HEK293 (cell line): ENCODE results near the gene DNAH9.

Experiments
- CTCF ChIA-PET: fragments of 350-600 bp; formaldehyde crosslinking; extraction: SDS; loops from one replicate; lab custom pipeline; 2021; ENCODE audit warnings: antibody characterized with exemption; lab: Yijun Ruan, JAX
- POLR2A ChIA-PET: fragments of 300-600 bp; formaldehyde crosslinking; extraction: SDS; loops from one replicate; lab custom pipeline; 2020; ENCODE audit warnings: antibody characterized with exemption, inconsistent platforms; lab: Yijun Ruan, JAX
- H3K27ac ChIP-seq: fragments of 200-500 bp; sonication (Bioruptor generic); 2 replicates; pipeline ENCODE4 v1.5.1; 2014; ENCODE audit warnings: low read depth, low read length, control low read depth, inconsistent platforms; ENCODE audit errors: extremely low read depth
- H3K36me3 ChIP-seq, 2 experiments: fragments of 200-500 bp in 1 of 2; sonication (Bioruptor generic) in 1 of 2; 1 replicate in 1 of 2; 2 replicates in 1 of 2; pipeline ENCODE4 v1.5.1; 2014 to 2017; ENCODE audit warnings: inconsistent platforms in 2 of 2, low read length in 2 of 2; ENCODE audit not compliant: control insufficient read depth in 2 of 2, insufficient read depth in 1 of 2
- H3K4me1 ChIP-seq: fragments of 200-500 bp; sonication (Bioruptor generic); 2 replicates; pipeline ENCODE4 v1.5.1; 2014; ENCODE audit warnings: mild to moderate bottlenecking, low read length, inconsistent platforms; ENCODE audit not compliant: control insufficient read depth, insufficient read depth
- H3K4me3 ChIP-seq: 2 replicates; pipeline ENCODE4 v1.5.1; 2011; ENCODE audit warnings: low read depth, mild to moderate bottlenecking, control low read depth, low read length, moderate library complexity
- H3K9me3 ChIP-seq: fragments of 200-500 bp; sonication (Bioruptor generic); 2 replicates; pipeline ENCODE4 v1.5.1; 2014; ENCODE audit warnings: low read depth, low read length, inconsistent platforms; ENCODE audit not compliant: control insufficient read depth, insufficient read depth
- BCL11A ChIP-seq: fragments of 450-650 bp; formaldehyde crosslinking; IDR thresholded peaks from 2 replicates; pipeline ENCODE4 v1.5.1; 2016; ENCODE audit warnings: low read depth, missing biosample characterization, missing genetic modification characterization
- KLF10 ChIP-seq: fragments of 450-650 bp; IDR thresholded peaks from 2 replicates; pipeline ENCODE4 v1.5.1; 2018; ENCODE audit warnings: missing biosample characterization, mild to moderate bottlenecking, missing genetic modification characterization
- KLF7 ChIP-seq: fragments of 450-650 bp; formaldehyde crosslinking; IDR thresholded peaks from 2 replicates; pipeline ENCODE4 v1.5.1; 2016; ENCODE audit warnings: missing biosample characterization, missing genetic modification characterization, borderline replicate concordance
- MEIS1 ChIP-seq: sonication (generic); formaldehyde crosslinking; IDR thresholded peaks from 2 replicates; pipeline ENCODE4 v1.8.1; 2022; ENCODE audit warnings: missing genetic modification reagents, mild to moderate bottlenecking, borderline replicate concordance
- OSR2 ChIP-seq: fragments of 450-650 bp; formaldehyde crosslinking; IDR thresholded peaks from 2 replicates; pipeline ENCODE4 v1.5.1; 2016; ENCODE audit warnings: missing biosample characterization, missing genetic modification characterization
- SALL2 ChIP-seq: fragments of 450-650 bp; formaldehyde crosslinking; IDR thresholded peaks from 2 replicates; pipeline ENCODE4 v1.5.0; 2017; ENCODE audit warnings: missing biosample characterization, mild to moderate bottlenecking, missing genetic modification characterization, borderline replicate concordance
- SCRT1 ChIP-seq: fragments of 450-650 bp; formaldehyde crosslinking; IDR thresholded peaks from 2 replicates; pipeline ENCODE4 v1.5.1; 2016; ENCODE audit warnings: missing biosample characterization, missing genetic modification characterization, borderline replicate concordance
- SCRT2 ChIP-seq: fragments of 450-650 bp; formaldehyde crosslinking; IDR thresholded peaks from 2 replicates; pipeline ENCODE4 v1.5.1; 2016; ENCODE audit warnings: missing biosample characterization, missing genetic modification characterization
- ZNF138 ChIP-seq: fragments of 450-650 bp; formaldehyde crosslinking; IDR thresholded peaks from 2 replicates; pipeline ENCODE4 v1.5.1; 2016; ENCODE audit warnings: missing biosample characterization, missing genetic modification characterization, borderline replicate concordance
- ZNF23 ChIP-seq: fragments of 450-650 bp; formaldehyde crosslinking; IDR thresholded peaks from 2 replicates; pipeline ENCODE4 v1.5.1; 2016; ENCODE audit warnings: missing biosample characterization, missing genetic modification characterization, borderline replicate concordance
- ZNF24 ChIP-seq: fragments of 450-650 bp; formaldehyde crosslinking; IDR thresholded peaks from 2 replicates; pipeline ENCODE4 v1.5.1; 2016; ENCODE audit warnings: missing biosample characterization, missing genetic modification characterization
- ZNF302 ChIP-seq: fragments of 450-650 bp; formaldehyde crosslinking; IDR thresholded peaks from 2 replicates; pipeline ENCODE4 v1.5.1; 2016; ENCODE audit warnings: missing biosample characterization, missing genetic modification characterization, low read depth
- ZNF366 ChIP-seq: fragments of 450-650 bp; formaldehyde crosslinking; conservative IDR thresholded peaks from 2 replicates; pipeline ENCODE4 v1.5.1; 2016; ENCODE audit warnings: missing biosample characterization, missing genetic modification characterization
- ZNF391 ChIP-seq: fragments of 450-650 bp; formaldehyde crosslinking; IDR thresholded peaks from 2 replicates; pipeline ENCODE4 v1.5.1; 2016; ENCODE audit warnings: low read depth, missing biosample characterization, missing genetic modification characterization, borderline replicate concordance
- ZNF521 ChIP-seq: fragments of 450-650 bp; formaldehyde crosslinking; IDR thresholded peaks from 2 replicates; pipeline ENCODE4 v1.5.1; 2017; ENCODE audit warnings: missing biosample characterization, mild to moderate bottlenecking, missing genetic modification characterization
- ZNF530 ChIP-seq: fragments of 450-650 bp; formaldehyde crosslinking; IDR thresholded peaks from 2 replicates; pipeline ENCODE4 v1.5.1; 2016; ENCODE audit warnings: low read depth, missing biosample characterization, missing genetic modification characterization
- ZNF654 ChIP-seq: fragments of 450-650 bp; formaldehyde crosslinking; IDR thresholded peaks from 2 replicates; pipeline ENCODE4 v1.5.1; 2016; ENCODE audit warnings: low read depth, missing biosample characterization, missing genetic modification characterization
- ZNF830 ChIP-seq: fragments of 450-650 bp; IDR thresholded peaks from 2 replicates; pipeline ENCODE4 v1.5.0; 2018; ENCODE audit warnings: missing biosample characterization, missing genetic modification characterization, low read depth, mild to moderate bottlenecking, moderate library complexity
- TF ChIP-seq, protein P1 (sequence below): fragments of 450-650 bp; formaldehyde crosslinking; IDR thresholded peaks from 2 replicates; pipeline ENCODE4 v1.5.1; 2016; ENCODE audit warnings: missing biosample characterization, missing genetic modification characterization
- TF ChIP-seq, protein P2 (sequence below): fragments of 450-650 bp; formaldehyde crosslinking; IDR thresholded peaks from 2 replicates; pipeline ENCODE4 v1.5.1; 2016; ENCODE audit warnings: missing biosample characterization, missing genetic modification characterization
- TF ChIP-seq, protein P3 (sequence below): fragments of 450-650 bp; formaldehyde crosslinking; IDR thresholded peaks from 2 replicates; pipeline ENCODE4 v1.5.1; 2017; ENCODE audit warnings: missing biosample characterization, mild to moderate bottlenecking, missing genetic modification characterization, moderate library complexity
- TF ChIP-seq, protein P4 (sequence below): fragments of 450-650 bp; formaldehyde crosslinking; IDR thresholded peaks from 2 replicates; pipeline ENCODE4 v1.5.1; 2016; ENCODE audit warnings: missing biosample characterization, missing genetic modification characterization
- TF ChIP-seq, protein P5 (sequence below): fragments of 450-650 bp; formaldehyde crosslinking; IDR thresholded peaks from 2 replicates; pipeline ENCODE4 v1.5.0; 2017; ENCODE audit warnings: missing biosample characterization, missing genetic modification characterization, borderline replicate concordance
- TF ChIP-seq, protein P6 (sequence below): sonication (generic); formaldehyde crosslinking; IDR thresholded peaks from 2 replicates; pipeline ENCODE4 v1.8.1; 2022; ENCODE audit warnings: mild to moderate bottlenecking, moderate library complexity, missing genetic modification reagents

Gene DNAH9

DNA sequence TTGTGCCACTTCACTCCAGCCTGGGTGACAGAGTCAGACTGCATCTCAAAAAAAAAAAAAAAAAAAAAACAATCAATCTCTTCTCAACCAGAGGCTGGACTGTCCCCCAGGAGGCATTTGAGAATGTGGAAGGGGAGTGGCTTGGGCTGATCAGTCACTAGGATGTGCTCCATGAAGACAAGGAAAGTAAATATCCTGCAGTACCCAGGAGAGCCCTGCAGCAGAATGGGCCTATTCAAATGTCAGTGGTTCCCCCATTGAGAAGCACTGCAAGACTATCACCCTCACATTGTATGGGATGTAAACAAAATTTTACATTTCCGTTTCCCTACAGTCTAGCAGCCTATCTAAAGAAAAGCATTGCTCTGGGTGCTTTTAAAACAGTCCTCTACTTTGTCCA, 70.3 kb downstream of the DNAH9 start (continued):
- TF ChIP-seq, protein P1, sequence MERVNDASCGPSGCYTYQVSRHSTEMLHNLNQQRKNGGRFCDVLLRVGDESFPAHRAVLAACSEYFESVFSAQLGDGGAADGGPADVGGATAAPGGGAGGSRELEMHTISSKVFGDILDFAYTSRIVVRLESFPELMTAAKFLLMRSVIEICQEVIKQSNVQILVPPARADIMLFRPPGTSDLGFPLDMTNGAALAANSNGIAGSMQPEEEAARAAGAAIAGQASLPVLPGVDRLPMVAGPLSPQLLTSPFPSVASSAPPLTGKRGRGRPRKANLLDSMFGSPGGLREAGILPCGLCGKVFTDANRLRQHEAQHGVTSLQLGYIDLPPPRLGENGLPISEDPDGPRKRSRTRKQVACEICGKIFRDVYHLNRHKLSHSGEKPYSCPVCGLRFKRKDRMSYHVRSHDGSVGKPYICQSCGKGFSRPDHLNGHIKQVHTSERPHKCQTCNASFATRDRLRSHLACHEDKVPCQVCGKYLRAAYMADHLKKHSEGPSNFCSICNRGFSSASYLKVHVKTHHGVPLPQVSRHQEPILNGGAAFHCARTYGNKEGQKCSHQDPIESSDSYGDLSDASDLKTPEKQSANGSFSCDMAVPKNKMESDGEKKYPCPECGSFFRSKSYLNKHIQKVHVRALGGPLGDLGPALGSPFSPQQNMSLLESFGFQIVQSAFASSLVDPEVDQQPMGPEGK = no peak
- no peak for TF ChIP-seq SCRT1 (tag by site-specific recombination)
- no peak for TF ChIP-seq KLF10
- TF ChIP-seq MEIS1 = no peak
- TF ChIP-seq ZNF654 (tag by site-specific recombination) = no peak

DNA sequence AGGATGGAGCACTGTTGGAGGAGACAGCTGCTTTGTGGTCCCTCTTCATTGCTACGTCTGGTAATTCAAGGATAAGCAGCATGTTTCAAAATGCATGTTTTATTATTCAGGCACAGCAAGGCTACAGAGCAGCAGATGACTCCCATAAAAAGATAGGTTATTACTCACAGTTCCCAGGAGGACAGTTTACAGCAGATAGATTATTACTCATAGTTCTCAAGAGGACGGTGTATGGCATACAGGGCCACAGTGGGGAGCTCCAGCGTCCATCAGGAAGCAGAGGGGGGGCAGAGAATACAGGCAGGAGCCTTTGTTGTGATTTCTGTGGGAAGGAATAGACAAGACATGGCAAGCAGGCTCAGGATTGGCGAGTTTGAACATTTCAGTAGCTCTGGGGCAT, 72.9 kb downstream of the DNAH9 start:
- H3K4me1 ChIP-seq = no peaks in the 10 kb centered on the region
- TF ChIP-seq, protein P2, sequence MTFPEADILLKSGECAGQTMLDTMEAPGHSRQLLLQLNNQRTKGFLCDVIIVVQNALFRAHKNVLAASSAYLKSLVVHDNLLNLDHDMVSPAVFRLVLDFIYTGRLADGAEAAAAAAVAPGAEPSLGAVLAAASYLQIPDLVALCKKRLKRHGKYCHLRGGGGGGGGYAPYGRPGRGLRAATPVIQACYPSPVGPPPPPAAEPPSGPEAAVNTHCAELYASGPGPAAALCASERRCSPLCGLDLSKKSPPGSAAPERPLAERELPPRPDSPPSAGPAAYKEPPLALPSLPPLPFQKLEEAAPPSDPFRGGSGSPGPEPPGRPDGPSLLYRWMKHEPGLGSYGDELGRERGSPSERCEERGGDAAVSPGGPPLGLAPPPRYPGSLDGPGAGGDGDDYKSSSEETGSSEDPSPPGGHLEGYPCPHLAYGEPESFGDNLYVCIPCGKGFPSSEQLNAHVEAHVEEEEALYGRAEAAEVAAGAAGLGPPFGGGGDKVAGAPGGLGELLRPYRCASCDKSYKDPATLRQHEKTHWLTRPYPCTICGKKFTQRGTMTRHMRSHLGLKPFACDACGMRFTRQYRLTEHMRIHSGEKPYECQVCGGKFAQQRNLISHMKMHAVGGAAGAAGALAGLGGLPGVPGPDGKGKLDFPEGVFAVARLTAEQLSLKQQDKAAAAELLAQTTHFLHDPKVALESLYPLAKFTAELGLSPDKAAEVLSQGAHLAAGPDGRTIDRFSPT (tag by site-specific recombination) = no peak
- TF ChIP-seq ZNF366 (tag by site-specific recombination) (no peak), ZNF138 (tag by site-specific recombination) (no peak), ZNF24 (no peak), ZNF521 (tag by site-specific recombination) (no peak), ZNF530 (tag by site-specific recombination) (no peak), ZNF302 (tag by site-specific recombination) (no peak), ZNF830 (tag by site-specific recombination) (no peak)
- no peaks in the 10 kb centered on the region for H3K36me3 ChIP-seq
- H3K27ac ChIP-seq = no peak overlapping the region
- ChIA-PET CTCF (interaction anchor here (0.6 to 1.8 kb wide), 2 partner anchors 27 to 112 kb away, joined by 4 to 8 read pairs; no protein-coding TSS in a partner anchor), POLR2A (no interaction called here)
- H3K9me3 ChIP-seq = no peaks in the 10 kb centered on the region
- no peak overlapping the region for H3K4me3 ChIP-seq

DNA sequence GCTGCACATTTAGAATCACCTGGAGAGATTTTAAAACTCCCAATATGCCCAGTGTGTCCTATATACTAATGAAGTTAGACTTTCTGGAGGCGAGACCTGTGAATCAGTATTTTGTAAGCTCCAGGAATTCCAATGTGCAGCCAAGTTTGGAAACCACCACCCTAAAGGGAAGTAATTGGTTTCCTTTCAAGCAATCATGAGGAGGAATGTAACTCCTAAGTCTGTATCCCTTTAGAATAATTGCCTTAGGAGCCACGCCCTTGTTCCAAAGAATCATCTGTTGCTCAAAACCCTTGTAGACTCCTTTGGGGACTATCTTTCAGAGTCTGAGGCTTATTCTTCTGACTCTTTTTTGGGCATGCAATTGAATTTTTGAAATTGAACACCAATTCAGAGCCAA, 84.4 kb downstream of the DNAH9 start:
- Histone ChIP-seq H3K36me3 (no peaks in the 10 kb centered on the region), H3K27ac (no peak overlapping the region), H3K9me3 (no peaks in the 10 kb centered on the region), H3K4me3 (no peak overlapping the region), H3K4me1 (no peaks in the 10 kb centered on the region)
- CTCF ChIA-PET = no interaction called here
- POLR2A ChIA-PET = no interaction called here
- TF ChIP-seq SALL2 (tag by site-specific recombination) = no peak
- TF ChIP-seq BCL11A = no peak
- no peak for TF ChIP-seq ZNF24
- TF ChIP-seq, protein P3, sequence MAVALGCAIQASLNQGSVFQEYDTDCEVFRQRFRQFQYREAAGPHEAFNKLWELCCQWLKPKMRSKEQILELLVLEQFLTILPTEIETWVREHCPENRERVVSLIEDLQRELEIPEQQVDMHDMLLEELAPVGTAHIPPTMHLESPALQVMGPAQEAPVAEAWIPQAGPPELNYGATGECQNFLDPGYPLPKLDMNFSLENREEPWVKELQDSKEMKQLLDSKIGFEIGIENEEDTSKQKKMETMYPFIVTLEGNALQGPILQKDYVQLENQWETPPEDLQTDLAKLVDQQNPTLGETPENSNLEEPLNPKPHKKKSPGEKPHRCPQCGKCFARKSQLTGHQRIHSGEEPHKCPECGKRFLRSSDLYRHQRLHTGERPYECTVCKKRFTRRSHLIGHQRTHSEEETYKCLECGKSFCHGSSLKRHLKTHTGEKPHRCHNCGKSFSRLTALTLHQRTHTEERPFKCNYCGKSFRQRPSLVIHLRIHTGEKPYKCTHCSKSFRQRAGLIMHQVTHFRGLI (tag by site-specific recombination) = no peak
- TF ChIP-seq, protein P4, sequence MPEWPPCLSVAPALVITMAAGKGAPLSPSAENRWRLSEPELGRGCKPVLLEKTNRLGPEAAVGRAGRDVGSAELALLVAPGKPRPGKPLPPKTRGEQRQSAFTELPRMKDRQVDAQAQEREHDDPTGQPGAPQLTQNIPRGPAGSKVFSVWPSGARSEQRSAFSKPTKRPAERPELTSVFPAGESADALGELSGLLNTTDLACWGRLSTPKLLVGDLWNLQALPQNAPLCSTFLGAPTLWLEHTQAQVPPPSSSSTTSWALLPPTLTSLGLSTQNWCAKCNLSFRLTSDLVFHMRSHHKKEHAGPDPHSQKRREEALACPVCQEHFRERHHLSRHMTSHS (tag by site-specific recombination) = no peak
- no peak for TF ChIP-seq SCRT2 (tag by site-specific recombination)
- no peak for TF ChIP-seq KLF7 (tag by site-specific recombination)
- no peak for TF ChIP-seq ZNF23
- TF ChIP-seq ZNF391 (tag by site-specific recombination) = no peak
- no peak for TF ChIP-seq ZNF830 (tag by site-specific recombination)
- TF ChIP-seq, protein P5, sequence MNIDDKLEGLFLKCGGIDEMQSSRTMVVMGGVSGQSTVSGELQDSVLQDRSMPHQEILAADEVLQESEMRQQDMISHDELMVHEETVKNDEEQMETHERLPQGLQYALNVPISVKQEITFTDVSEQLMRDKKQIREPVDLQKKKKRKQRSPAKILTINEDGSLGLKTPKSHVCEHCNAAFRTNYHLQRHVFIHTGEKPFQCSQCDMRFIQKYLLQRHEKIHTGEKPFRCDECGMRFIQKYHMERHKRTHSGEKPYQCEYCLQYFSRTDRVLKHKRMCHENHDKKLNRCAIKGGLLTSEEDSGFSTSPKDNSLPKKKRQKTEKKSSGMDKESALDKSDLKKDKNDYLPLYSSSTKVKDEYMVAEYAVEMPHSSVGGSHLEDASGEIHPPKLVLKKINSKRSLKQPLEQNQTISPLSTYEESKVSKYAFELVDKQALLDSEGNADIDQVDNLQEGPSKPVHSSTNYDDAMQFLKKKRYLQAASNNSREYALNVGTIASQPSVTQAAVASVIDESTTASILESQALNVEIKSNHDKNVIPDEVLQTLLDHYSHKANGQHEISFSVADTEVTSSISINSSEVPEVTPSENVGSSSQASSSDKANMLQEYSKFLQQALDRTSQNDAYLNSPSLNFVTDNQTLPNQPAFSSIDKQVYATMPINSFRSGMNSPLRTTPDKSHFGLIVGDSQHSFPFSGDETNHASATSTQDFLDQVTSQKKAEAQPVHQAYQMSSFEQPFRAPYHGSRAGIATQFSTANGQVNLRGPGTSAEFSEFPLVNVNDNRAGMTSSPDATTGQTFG (tag by site-specific recombination) = no peak
- TF ChIP-seq OSR2 = no peak
- TF ChIP-seq, protein P6, sequence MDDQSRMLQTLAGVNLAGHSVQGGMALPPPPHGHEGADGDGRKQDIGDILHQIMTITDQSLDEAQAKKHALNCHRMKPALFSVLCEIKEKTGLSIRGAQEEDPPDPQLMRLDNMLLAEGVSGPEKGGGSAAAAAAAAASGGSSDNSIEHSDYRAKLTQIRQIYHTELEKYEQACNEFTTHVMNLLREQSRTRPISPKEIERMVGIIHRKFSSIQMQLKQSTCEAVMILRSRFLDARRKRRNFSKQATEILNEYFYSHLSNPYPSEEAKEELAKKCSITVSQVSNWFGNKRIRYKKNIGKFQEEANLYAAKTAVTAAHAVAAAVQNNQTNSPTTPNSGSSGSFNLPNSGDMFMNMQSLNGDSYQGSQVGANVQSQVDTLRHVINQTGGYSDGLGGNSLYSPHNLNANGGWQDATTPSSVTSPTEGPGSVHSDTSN = no peak
